MM.1S (cell line): ENCODE data around the gene GSX1.

Experiments
- DNase-seq: peaks from one replicate; pipeline ENCODE4 v3.0.0-alpha.2; 2015
- H2AFZ ChIP-seq: fragments of 300-600 bp; sonication (generic); 2 replicates; pipeline ENCODE4 v1.6.0; 2016; ENCODE audit warnings: antibody characterized with exemption, low read length
- H3F3A ChIP-seq: fragments of 300-600 bp; sonication (generic); 2 replicates; pipeline ENCODE4 v1.6.1; 2016; ENCODE audit warnings: mild to moderate bottlenecking, antibody characterized with exemption, low read length, moderate library complexity, mixed read lengths; ENCODE audit not compliant: insufficient read depth
- H3K27ac ChIP-seq: fragments of 300-600 bp; sonication (generic); 2 replicates; pipeline ENCODE4 v1.5.1; 2016; ENCODE audit warnings: mild to moderate bottlenecking, low read length
- H3K27me3 ChIP-seq: fragments of 300-600 bp; sonication (generic); replicated peaks from 2 replicates; pipeline ENCODE4 v1.6.0; 2016; ENCODE audit warnings: low read length; ENCODE audit not compliant: insufficient read depth
- H3K36me3 ChIP-seq: fragments of 300-600 bp; sonication (generic); replicated peaks from 2 replicates; pipeline ENCODE4 v1.6.1; 2016; ENCODE audit warnings: mild to moderate bottlenecking, low read length, mixed read lengths; ENCODE audit not compliant: insufficient read depth
- H3K4me1 ChIP-seq: fragments of 300-600 bp; sonication (generic); 2 replicates; pipeline ENCODE4 v1.6.1; 2016; ENCODE audit warnings: low read length, mixed read lengths
- H3K4me2 ChIP-seq: fragments of 300-600 bp; sonication (generic); 2 replicates; pipeline ENCODE4 v1.6.0; 2016; ENCODE audit warnings: low read depth, low read length
- H3K4me3 ChIP-seq: fragments of 300-600 bp; sonication (generic); 2 replicates; pipeline ENCODE4 v1.5.1; 2016; ENCODE audit warnings: low read length, mixed read lengths
- H3K79me2 ChIP-seq: fragments of 300-600 bp; sonication (generic); 2 replicates; pipeline ENCODE4 v1.6.1; 2016; ENCODE audit warnings: mixed run types, low read length, mixed read lengths
- H3K9ac ChIP-seq: fragments of 300-600 bp; sonication (generic); 2 replicates; pipeline ENCODE4 v1.6.1; 2016; ENCODE audit warnings: low read length, mixed read lengths
- H3K9me2 ChIP-seq: fragments of 300-600 bp; sonication (generic); replicated peaks from 2 replicates; pipeline ENCODE4 v1.6.1; 2016; ENCODE audit warnings: mild to moderate bottlenecking, low read length, mixed read lengths; ENCODE audit not compliant: insufficient read depth
- H3K9me3 ChIP-seq: fragments of 300-600 bp; sonication (generic); replicated peaks from 2 replicates; pipeline ENCODE4 v1.6.1; 2016; ENCODE audit warnings: mild to moderate bottlenecking, low read length, mixed read lengths; ENCODE audit not compliant: insufficient read depth
- H4K20me1 ChIP-seq: fragments of 300-600 bp; sonication (generic); 2 replicates; pipeline ENCODE4 v1.6.1; 2016; ENCODE audit warnings: mild to moderate bottlenecking, low read length, moderate library complexity, mixed read lengths; ENCODE audit not compliant: insufficient read depth
- EZH2 ChIP-seq: fragments of 300-600 bp; sonication (generic); optimal IDR thresholded peaks from 2 replicates; pipeline ENCODE3; 2017; ENCODE audit warnings: low read depth, mild to moderate bottlenecking, antibody characterized with exemption, low read length, mixed read lengths
- EZH2phosphoT487 ChIP-seq: fragments of 300-600 bp; sonication (generic); IDR thresholded peaks from 2 replicates; pipeline ENCODE4 v1.6.1; 2018; ENCODE audit warnings: antibody characterized with exemption, low read length
- TF ChIP-seq, protein P1 (sequence below): fragments of 300-600 bp; sonication (generic); IDR thresholded peaks from 2 replicates; pipeline ENCODE4 v1.5.1; 2016; ENCODE audit warnings: antibody characterized with exemption, low read length, mixed read lengths

GSX1 gene

DNA sequence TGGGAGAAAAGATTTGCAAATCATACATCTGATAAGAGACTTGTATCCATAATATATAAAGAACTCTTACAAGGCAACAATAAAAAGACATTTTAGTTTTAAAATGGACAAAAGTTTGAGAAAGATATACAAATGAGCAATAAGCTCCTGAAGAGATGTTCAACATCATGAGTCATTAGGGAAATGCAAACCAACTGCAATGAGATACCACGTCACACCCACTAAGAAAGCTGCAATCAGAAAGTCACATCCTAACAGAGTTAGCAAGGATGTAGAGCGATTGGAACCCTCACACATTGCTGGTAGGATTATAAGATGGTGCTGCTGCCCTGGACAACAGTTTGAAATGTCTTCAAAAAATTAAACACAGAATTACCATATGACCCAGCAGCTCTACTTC, 50.3 kb downstream of the GSX1 start:
- H2AFZ ChIP-seq = no peak overlapping the region
- no peaks in the 10 kb centered on the region for H3K9me3 ChIP-seq
- no peak overlapping the region for H3K4me3 ChIP-seq
- H3K27me3 ChIP-seq = no peaks in the 10 kb centered on the region
- no peak overlapping the region for H3K27ac ChIP-seq
- no peak overlapping the region for H3K9ac ChIP-seq
- H3K79me2 ChIP-seq = no peaks in the 10 kb centered on the region
- H4K20me1 ChIP-seq = no peaks in the 10 kb centered on the region
- H3K4me2 ChIP-seq = no peak overlapping the region
- TF ChIP-seq EZH2 (no peak), EZH2phosphoT487 (no peak)
- TF ChIP-seq, protein P1, sequence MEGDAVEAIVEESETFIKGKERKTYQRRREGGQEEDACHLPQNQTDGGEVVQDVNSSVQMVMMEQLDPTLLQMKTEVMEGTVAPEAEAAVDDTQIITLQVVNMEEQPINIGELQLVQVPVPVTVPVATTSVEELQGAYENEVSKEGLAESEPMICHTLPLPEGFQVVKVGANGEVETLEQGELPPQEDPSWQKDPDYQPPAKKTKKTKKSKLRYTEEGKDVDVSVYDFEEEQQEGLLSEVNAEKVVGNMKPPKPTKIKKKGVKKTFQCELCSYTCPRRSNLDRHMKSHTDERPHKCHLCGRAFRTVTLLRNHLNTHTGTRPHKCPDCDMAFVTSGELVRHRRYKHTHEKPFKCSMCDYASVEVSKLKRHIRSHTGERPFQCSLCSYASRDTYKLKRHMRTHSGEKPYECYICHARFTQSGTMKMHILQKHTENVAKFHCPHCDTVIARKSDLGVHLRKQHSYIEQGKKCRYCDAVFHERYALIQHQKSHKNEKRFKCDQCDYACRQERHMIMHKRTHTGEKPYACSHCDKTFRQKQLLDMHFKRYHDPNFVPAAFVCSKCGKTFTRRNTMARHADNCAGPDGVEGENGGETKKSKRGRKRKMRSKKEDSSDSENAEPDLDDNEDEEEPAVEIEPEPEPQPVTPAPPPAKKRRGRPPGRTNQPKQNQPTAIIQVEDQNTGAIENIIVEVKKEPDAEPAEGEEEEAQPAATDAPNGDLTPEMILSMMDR = no peak
- no peaks in the 10 kb centered on the region for H3K36me3 ChIP-seq
- DNase-seq = no peak
- H3K9me2 ChIP-seq = no peaks in the 10 kb centered on the region
- H3K4me1 ChIP-seq = no peaks in the 10 kb centered on the region
- H3F3A ChIP-seq = no peaks in the 10 kb centered on the region
